HepG2 (cell line): Measurements from ENCODE around the gene NR5A2. TPM values are rescaled to one million over a fixed set of nuclear protein-coding genes. Genes with fewer than 3 reads are reported as not detected.

ENCODE experiments used
- ATAC-seq: fragments of 200-7000 bp; cut with Tn5 transposase; 3 replicates; pipeline ENCODE4 v1.9.1; 2020; ENCODE audit warnings: mild to moderate bottlenecking, moderate library complexity
- BruUV-seq: library from RNA; stranded (reverse); fragments of 400-500 nt; replicated peaks from 2 replicates; lab custom pipeline; 2021; lab: Mats Ljungman, UMichigan
- CTCF ChIA-PET: fragments of 300-600 bp; formaldehyde crosslinking; extraction: SDS; loops from one replicate; lab custom pipeline; 2021; ENCODE audit warnings: low total read pairs, inconsistent platforms, low intra/inter-chr PET ratio; lab: Yijun Ruan, JAX
- POLR2A ChIA-PET: fragments of 350-600 bp; sonication (Branson Sonifier 250); formaldehyde crosslinking; loops from one replicate; lab custom pipeline; 2020; ENCODE audit warnings: antibody characterized with exemption, inconsistent platforms; lab: Yijun Ruan, JAX
- DNase-seq: peaks from one replicate; pipeline ENCODE4 v3.0.0-alpha.2; 2015; ENCODE audit warnings: low spot score
- FAIRE-seq: peaks from 3 replicates; lab custom pipeline; 2011; peaks lifted over from hg19 to GRCh38; lab: Jason Lieb, UNC
- H2AFZ ChIP-seq: one replicate; pipeline ENCODE4 v1.6.1; 2011; ENCODE audit warnings: low read length, inconsistent platforms
- H3K27ac ChIP-seq: fragments of 300-600 bp; 3 replicates; pipeline ENCODE4 v1.8.0; 2011; ENCODE audit warnings: mixed run types, mild to moderate bottlenecking, mixed read lengths, low read length, inconsistent platforms; ENCODE audit not compliant: insufficient read depth; ENCODE audit errors: extremely low read length
- H3K27me3 ChIP-seq, 2 experiments: fragments of 200-600 bp in 1 of 2; 2 replicates in 1 of 2; 3 replicates in 1 of 2; pipeline versions ENCODE4 v1.6.0 to v1.8.0; 2011; ENCODE audit warnings: low read length in 2 of 2, mild to moderate bottlenecking in 2 of 2, moderate library complexity in 2 of 2, inconsistent platforms in 1 of 2; ENCODE audit not compliant: insufficient read depth in 2 of 2, control insufficient read depth in 1 of 2
- H3K36me3 ChIP-seq, 2 experiments: fragments of 200-600 bp in 1 of 2; replicated peaks in 1 of 2; 2 replicates in 1 of 2; 3 replicates in 1 of 2; pipeline versions ENCODE4 v1.5.1 to v1.8.0; 2011; ENCODE audit warnings: low read length in 2 of 2, inconsistent platforms in 1 of 2; ENCODE audit not compliant: insufficient read depth in 2 of 2, control insufficient read depth in 1 of 2
- H3K4me1 ChIP-seq: 2 replicates; pipeline ENCODE4 v1.5.1; 2012; ENCODE audit warnings: low read length, inconsistent platforms; ENCODE audit not compliant: insufficient read depth
- H3K4me2 ChIP-seq: 2 replicates; pipeline ENCODE4 v1.6.0; 2011; ENCODE audit warnings: low read depth, low read length, inconsistent platforms
- H3K4me3 ChIP-seq, 3 experiments: fragments of 200-600 bp in 1 of 3; sonication (generic), shearing (Covaris generic) in 1 of 3; replicated peaks in 1 of 3; 2 replicates each; pipeline ENCODE4 v1.5.1; 2011 to 2016; ENCODE audit warnings: low read length in 3 of 3, inconsistent platforms in 2 of 3, low read depth in 2 of 3, mild to moderate bottlenecking in 2 of 3, control low read depth in 1 of 3, mixed read lengths in 1 of 3; ENCODE audit not compliant: insufficient read depth in 1 of 3
- H3K79me2 ChIP-seq: one replicate; pipeline ENCODE4 v1.6.1; 2011; ENCODE audit warnings: low read length, inconsistent platforms; ENCODE audit not compliant: insufficient read depth
- H3K9ac ChIP-seq: 2 replicates; pipeline ENCODE4 v1.6.0; 2011; ENCODE audit warnings: mild to moderate bottlenecking, low read depth, low read length, inconsistent platforms; ENCODE audit not compliant: insufficient read depth
- H3K9me3 ChIP-seq: 2 replicates; pipeline ENCODE4 v1.5.1; 2012; ENCODE audit warnings: mild to moderate bottlenecking, low read length
- H4K20me1 ChIP-seq: 2 replicates; pipeline ENCODE4 v1.6.0; 2011; ENCODE audit warnings: inconsistent platforms, mild to moderate bottlenecking, low read length, moderate library complexity; ENCODE audit not compliant: insufficient read depth
- ATF2 ChIP-seq: sonication (generic); formaldehyde crosslinking; IDR thresholded peaks from 2 replicates; pipeline ENCODE4 v1.4.0; 2020; ENCODE audit warnings: missing genetic modification reagents
- ATF5 ChIP-seq: sonication (generic); formaldehyde crosslinking; IDR thresholded peaks from 2 replicates; pipeline ENCODE4 v1.4.0; 2020; ENCODE audit warnings: mild to moderate bottlenecking, low read depth, missing genetic modification reagents
- BRD4 ChIP-seq: sonication (generic); formaldehyde crosslinking; IDR thresholded peaks from 2 replicates; pipeline ENCODE4 v1.4.0; 2020; ENCODE audit warnings: missing genetic modification reagents
- MBD4 ChIP-seq: IDR thresholded peaks from 2 replicates; pipeline ENCODE4 v1.6.1; 2012; ENCODE audit warnings: low read length, inconsistent platforms, borderline replicate concordance
- NR2C2 ChIP-seq: sonication (generic); formaldehyde crosslinking; IDR thresholded peaks from 2 replicates; pipeline ENCODE4 v1.4.0; 2020; ENCODE audit warnings: missing genetic modification reagents, mild to moderate bottlenecking, moderate library complexity, borderline replicate concordance
- PAX8 ChIP-seq: sonication (generic); formaldehyde crosslinking; IDR thresholded peaks from 2 replicates; pipeline ENCODE4 v1.8.0; 2022; ENCODE audit warnings: mild to moderate bottlenecking, missing genetic modification reagents, borderline replicate concordance
- SIX4 ChIP-seq: sonication (generic); formaldehyde crosslinking; IDR thresholded peaks from 2 replicates; pipeline ENCODE4 v1.4.0; 2020; ENCODE audit warnings: missing genetic modification reagents
- SP4 ChIP-seq: sonication (generic); formaldehyde crosslinking; IDR thresholded peaks from 2 replicates; pipeline ENCODE4 v1.8.1; 2023; ENCODE audit warnings: mild to moderate bottlenecking, missing genetic modification reagents
- TERF1 ChIP-seq: sonication (generic); formaldehyde crosslinking; IDR thresholded peaks from 2 replicates; pipeline ENCODE4 v1.8.0; 2022; ENCODE audit warnings: mild to moderate bottlenecking, missing genetic modification reagents, moderate library complexity
- ZBTB14 ChIP-seq: sonication (generic); formaldehyde crosslinking; IDR thresholded peaks from 2 replicates; pipeline ENCODE4 v1.4.0; 2020; ENCODE audit warnings: missing genetic modification reagents
- ZBTB21 ChIP-seq: sonication (generic); formaldehyde crosslinking; IDR thresholded peaks from 2 replicates; pipeline ENCODE4 v1.4.0; 2020; ENCODE audit warnings: missing genetic modification reagents
- ZBTB42 ChIP-seq: sonication (generic); formaldehyde crosslinking; IDR thresholded peaks from 2 replicates; pipeline ENCODE4 v1.5.0; 2020; ENCODE audit warnings: mild to moderate bottlenecking, missing genetic modification reagents
- ZNF142 ChIP-seq: sonication (generic); formaldehyde crosslinking; IDR thresholded peaks from 2 replicates; pipeline ENCODE4 v1.4.0; 2020; ENCODE audit warnings: missing genetic modification reagents
- ZNF563 ChIP-seq: sonication (generic); formaldehyde crosslinking; IDR thresholded peaks from 2 replicates; pipeline ENCODE4 v1.8.0; 2022; ENCODE audit warnings: mild to moderate bottlenecking, moderate library complexity, missing genetic modification reagents
- WGBS: methylation state at CpG from one replicate; pipeline ENCODE4 v1.1.6; 2017; ENCODE audit warnings: low lambda C conversion rate; 5-methylcytosine and 5-hydroxymethylcytosine counted together
- in situ Hi-C: cut with HindIII; loops from 2 replicates; pipeline ENCODE4 v1.10.0; 2017; ENCODE audit warnings: low pct_unique_long_range_greater_than_20kb; ENCODE audit not compliant: extremely low pct_ligation_motif_present
- intact Hi-C: fragments of 100-400 bp; cut with micrococcal nuclease; formaldehyde crosslinking; loops from one replicate; pipeline ENCODE4 v1.10.0; 2022; ENCODE audit not compliant: unreplicated experiment
- polyA plus RNA-seq, 8 experiments: library from polyadenylated mRNA; depleted of rRNA in 3 of 8; stranded (reverse) in 7 of 8; unstranded in 1 of 8; fragments of >200 nt; fragmentation: Illumina TruSeq in 4 of 8; extraction: Trizol in 4 of 8; gene quantifications; 2 replicates each; pipeline versions ENCODE4 v1.2.1 to v1.2.3, GENCODE V29; 2011 to 2016; ENCODE audit warnings: low read depth in 4 of 8, missing spikeins in 1 of 8, mixed read lengths in 1 of 8; ENCODE audit not compliant: insufficient read depth in 1 of 8
- total RNA-seq, 5 experiments: library from RNA; depleted of rRNA; stranded (reverse); fragments of >200 nt; fragmentation: Illumina TruSeq; extraction: Trizol; gene quantifications; 2 replicates each; pipeline ENCODE4 v1.2.3, GENCODE V29; 2016; ENCODE audit warnings: low read depth in 1 of 5

Gene NR5A2
- total and polyA plus RNA-seq, 2 of the 13 experiments (the other 11 are each of a cell fraction or from before 2014, with no cell fraction given): 0.24 to 2.8 TPM

- H4K20me1 ChIP-seq: no peaks in the 10 kb centered on the region
- no peak overlapping the region for H3K4me3 ChIP-seq
- 75% methylated on average over 3 of the region's 3 CpGs for WGBS
- no peak overlapping the region for H3K9ac ChIP-seq
- no peaks in the 10 kb centered on the region for H3K36me3 ChIP-seq
- no peaks in the 10 kb centered on the region for H3K27me3 ChIP-seq
- H3K79me2 ChIP-seq: no peaks in the 10 kb centered on the region
- DNase-seq: no peak
- no peak overlapping the region for H3K27ac ChIP-seq
- intact Hi-C loops: no loop called here
- H2AFZ ChIP-seq: no peak overlapping the region
- no peaks in the 10 kb centered on the region for H3K9me3 ChIP-seq
- ATAC-seq: no peak
- POLR2A ChIA-PET: no interaction called here
- BruUV-seq: no TSS peak
- FAIRE-seq: no peak
- H3K4me1 ChIP-seq: no peaks in the 10 kb centered on the region
- in situ Hi-C loops: no loop called here
- no peak overlapping the region for H3K4me2 ChIP-seq
- CTCF ChIA-PET: no interaction called here
- TF ChIP-seq ZNF142 (no peak), ZBTB21 (no peak), ZNF563 (CRISPR knock-in tag) (no peak), ZBTB14 (CRISPR knock-in tag) (no peak), SP4 (CRISPR knock-in tag) (no peak), SIX4 (CRISPR knock-in tag) (no peak), BRD4 (CRISPR knock-in tag) (no peak), PAX8 (CRISPR knock-in tag) (no peak), ATF5 (CRISPR knock-in tag) (no peak), ZBTB42 (no peak), TERF1 (no peak), ATF2 (CRISPR knock-in tag) (no peak), MBD4 (no peak), NR2C2 (CRISPR knock-in tag) (no peak)
Measured at GRCh38 chr1:200181861-200182260, 154.4 kb downstream of the NR5A2 start.
